ENCODE data around the gene STIP1.

Gene STIP1

DNA sequence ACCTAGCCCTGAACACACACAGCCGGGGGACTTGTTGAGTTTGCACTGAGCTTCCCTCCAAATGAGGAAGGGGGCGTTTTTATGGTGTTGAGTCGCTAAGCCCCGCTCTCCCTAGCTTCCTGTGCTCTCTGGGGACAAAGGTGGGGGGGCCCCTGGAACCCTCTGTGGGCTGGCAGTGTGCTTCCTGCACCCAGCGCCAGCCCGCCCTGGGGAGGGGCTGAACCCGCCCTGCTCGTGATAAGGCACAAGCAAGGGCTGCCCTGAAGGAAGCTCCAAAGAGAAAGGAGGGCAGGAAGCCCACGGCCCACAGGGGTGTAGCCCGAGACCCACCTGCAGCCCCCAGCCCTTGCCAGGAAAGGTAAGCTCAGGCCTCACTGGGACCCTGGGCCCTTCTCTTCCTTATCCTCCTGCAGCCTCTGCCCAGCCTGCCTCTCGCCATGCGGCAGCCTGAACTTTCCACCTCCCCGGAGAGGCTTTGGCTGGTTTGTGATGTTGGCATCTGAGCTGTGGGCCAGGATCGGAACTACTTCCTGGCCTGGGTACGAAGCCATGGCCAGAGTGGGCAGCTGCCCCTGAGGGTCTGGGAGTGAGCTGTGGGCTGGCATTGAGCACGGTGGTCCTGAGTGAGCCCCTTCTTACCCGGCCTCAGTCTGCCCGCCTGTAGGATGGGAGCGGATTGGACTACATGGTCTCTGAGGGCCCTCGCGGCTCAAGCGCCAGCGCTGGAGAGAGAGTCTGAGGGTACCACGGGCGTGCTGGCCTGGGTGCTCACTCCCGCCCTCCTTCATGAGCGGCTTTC lies 20.7 kb downstream of the STIP1 start, which contains the start of gene FERMT3:
TSS of gene FERMT3 (plus strand) at position 265 of the 799 bp plus-strand sequence. CDS start 644 bp downstream, outside the sequence.
- no peak for TF ChIP-seq CTCF (IDR thresholded peaks at IDR 0.05)
- Histone ChIP-seq H3K79me2 (no peaks in the 10 kb centered on the region), H2AFZ (no peak within 1 kb of the TSS), H3K4me3 (ENCODE audit: low read depth, low read length) (peak within 1 kb of the TSS; percentile 9), H3K9ac (no peak within 1 kb of the TSS), H3K4me2 (ENCODE audit: low read length) (peak within 1 kb of the TSS; percentile 5), H3K36me3 (ENCODE audit: control insufficient read depth, insufficient read depth, low read length) (no peaks in the 10 kb centered on the region), H3K27me3 (ENCODE audit: control insufficient read depth, insufficient read depth, low read length) (no peaks in the 10 kb centered on the region), H3K9me3 (ENCODE audit: control insufficient read depth, low read length) (no peaks in the 10 kb centered on the region), H3K4me1 (peaks cover 4% of the 10 kb centered on the region), H3K27ac (peak within 1 kb of the TSS; percentile 60)

- Histone ChIP-seq H3K4me3 (ENCODE audit: low read depth, low read length) (peak overlapping the region; percentile 9), H3K4me1 (peaks cover 4% of the 10 kb centered on the region), H3K27me3 (ENCODE audit: control insufficient read depth, insufficient read depth, low read length) (no peaks in the 10 kb centered on the region), H3K36me3 (ENCODE audit: control insufficient read depth, insufficient read depth, low read length) (no peaks in the 10 kb centered on the region), H3K9me3 (ENCODE audit: control insufficient read depth, low read length) (no peaks in the 10 kb centered on the region), H2AFZ (no peak overlapping the region), H3K79me2 (no peaks in the 10 kb centered on the region), H3K4me2 (ENCODE audit: low read length) (no peak overlapping the region), H3K27ac (peak overlapping the region; percentile 60), H3K9ac (no peak overlapping the region)
- no peak for TF ChIP-seq CTCF (IDR thresholded peaks at IDR 0.05)
Observed at GRCh38 chr11:64207256-64208085, 21.5 kb downstream of the STIP1 start.

- Histone ChIP-seq H2AFZ (no peak overlapping the region), H3K36me3 (ENCODE audit: control insufficient read depth, insufficient read depth, low read length) (no peaks in the 10 kb centered on the region), H3K27ac (peak overlapping the region; percentile 60), H3K4me1 (peaks cover 4% of the 10 kb centered on the region), H3K79me2 (no peaks in the 10 kb centered on the region), H3K27me3 (ENCODE audit: control insufficient read depth, insufficient read depth, low read length) (no peaks in the 10 kb centered on the region), H3K4me3 (ENCODE audit: low read depth, low read length) (no peak overlapping the region), H3K4me2 (ENCODE audit: low read length) (no peak overlapping the region), H3K9ac (no peak overlapping the region), H3K9me3 (ENCODE audit: control insufficient read depth, low read length) (no peaks in the 10 kb centered on the region)
- TF ChIP-seq CTCF (IDR thresholded peaks at IDR 0.05), result no peak
Observed at GRCh38 chr11:64208086-64208795, 22.3 kb downstream of the STIP1 start.

- Histone ChIP-seq H3K9me3 (ENCODE audit: control insufficient read depth, low read length) (no peaks in the 10 kb centered on the region), H3K79me2 (no peaks in the 10 kb centered on the region), H3K9ac (no peak overlapping the region), H3K4me3 (ENCODE audit: low read depth, low read length) (no peak overlapping the region), H3K4me1 (peaks cover 4% of the 10 kb centered on the region), H2AFZ (no peak overlapping the region), H3K4me2 (ENCODE audit: low read length) (no peak overlapping the region), H3K36me3 (ENCODE audit: control insufficient read depth, insufficient read depth, low read length) (no peaks in the 10 kb centered on the region), H3K27me3 (ENCODE audit: control insufficient read depth, insufficient read depth, low read length) (no peaks in the 10 kb centered on the region), H3K27ac (no peak overlapping the region)
- no peak for TF ChIP-seq CTCF (IDR thresholded peaks at IDR 0.05)
Observed at GRCh38 chr11:64208796-64209562, 23.0 kb downstream of the STIP1 start.

All from parathyroid adenoma (tissue), 2 donors.